LNCaP clone FGC (cell line): ENCODE measurements around the gene LGALS9.
"Not testable (repeated sequence)": the region's sequence is repeated elsewhere in the genome, so short reads cannot be mapped to it uniquely, and the experiment has no call there.

Experiments used
- DNase-seq: peaks from one replicate; pipeline ENCODE4 v3.0.0-alpha.2; 2011; ENCODE audit warnings: low read depth
- H3K4me3 ChIP-seq: 2 replicates; pipeline ENCODE4 v1.5.1; 2011; ENCODE audit warnings: mild to moderate bottlenecking, low read depth, low read length, control low read depth
- TF ChIP-seq, protein P1 (sequence below): IDR thresholded peaks from 2 replicates; pipeline ENCODE4 v1.5.1; 2012; ENCODE audit warnings: mild to moderate bottlenecking; ENCODE audit not compliant: control insufficient read depth, insufficient read depth; ENCODE audit errors: extremely low read depth

Gene LGALS9

DNA sequence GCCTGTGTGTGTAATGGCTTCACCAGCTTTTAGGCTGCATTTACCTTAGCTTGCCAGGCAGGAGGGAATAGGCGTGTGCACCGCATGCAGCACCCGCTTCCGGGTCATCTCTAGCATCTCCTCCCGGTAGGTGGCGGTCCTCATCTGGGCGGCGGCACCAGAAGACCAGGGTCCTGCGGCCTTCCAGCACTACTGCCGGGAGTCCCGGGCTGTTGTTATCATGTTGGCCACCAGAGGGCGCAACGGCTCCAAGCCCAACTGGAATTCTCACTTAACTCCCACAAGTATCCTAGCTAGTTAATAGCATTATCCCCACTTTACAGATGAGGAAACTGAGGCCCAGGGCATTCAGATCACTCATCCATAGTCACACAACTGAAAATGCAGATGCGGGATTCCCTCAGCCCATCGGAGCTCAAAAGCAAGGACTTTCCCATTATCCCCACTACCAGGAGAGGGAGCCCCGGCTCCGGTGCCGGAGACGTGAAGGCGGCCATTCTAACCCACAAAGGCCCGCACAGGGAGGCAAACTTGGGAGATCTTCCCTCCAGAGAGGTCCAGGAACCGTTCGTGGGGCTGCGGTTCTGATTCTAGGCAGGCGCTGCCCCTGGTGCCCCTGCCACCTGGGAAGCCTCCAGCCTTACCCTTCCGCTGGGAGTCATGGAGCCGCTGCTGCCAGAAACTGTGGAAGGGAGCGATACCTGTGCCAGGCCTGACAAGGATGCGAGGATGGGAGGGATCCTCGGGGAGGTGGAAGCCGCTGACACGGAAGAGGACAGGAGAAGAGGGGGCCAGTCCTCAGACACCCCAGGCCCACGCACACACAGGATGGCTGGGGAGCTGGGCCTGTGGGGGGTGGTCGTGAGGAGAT is 23.9 kb downstream of the LGALS9 start:
- TF ChIP-seq, protein P1, sequence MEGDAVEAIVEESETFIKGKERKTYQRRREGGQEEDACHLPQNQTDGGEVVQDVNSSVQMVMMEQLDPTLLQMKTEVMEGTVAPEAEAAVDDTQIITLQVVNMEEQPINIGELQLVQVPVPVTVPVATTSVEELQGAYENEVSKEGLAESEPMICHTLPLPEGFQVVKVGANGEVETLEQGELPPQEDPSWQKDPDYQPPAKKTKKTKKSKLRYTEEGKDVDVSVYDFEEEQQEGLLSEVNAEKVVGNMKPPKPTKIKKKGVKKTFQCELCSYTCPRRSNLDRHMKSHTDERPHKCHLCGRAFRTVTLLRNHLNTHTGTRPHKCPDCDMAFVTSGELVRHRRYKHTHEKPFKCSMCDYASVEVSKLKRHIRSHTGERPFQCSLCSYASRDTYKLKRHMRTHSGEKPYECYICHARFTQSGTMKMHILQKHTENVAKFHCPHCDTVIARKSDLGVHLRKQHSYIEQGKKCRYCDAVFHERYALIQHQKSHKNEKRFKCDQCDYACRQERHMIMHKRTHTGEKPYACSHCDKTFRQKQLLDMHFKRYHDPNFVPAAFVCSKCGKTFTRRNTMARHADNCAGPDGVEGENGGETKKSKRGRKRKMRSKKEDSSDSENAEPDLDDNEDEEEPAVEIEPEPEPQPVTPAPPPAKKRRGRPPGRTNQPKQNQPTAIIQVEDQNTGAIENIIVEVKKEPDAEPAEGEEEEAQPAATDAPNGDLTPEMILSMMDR: peak; percentile 74
- DNase-seq: peak; percentile 34
- no peak overlapping the region for H3K4me3 ChIP-seq

- not testable (repeated sequence) for DNase-seq, H3K4me3 ChIP-seq
Measured at GRCh38 chr17:27655525-27656111, 24.6 kb downstream of the LGALS9 start.

- not testable (repeated sequence) for DNase-seq
Measured at GRCh38 chr17:27656620-27657019, 25.6 kb downstream of the LGALS9 start.

DNA sequence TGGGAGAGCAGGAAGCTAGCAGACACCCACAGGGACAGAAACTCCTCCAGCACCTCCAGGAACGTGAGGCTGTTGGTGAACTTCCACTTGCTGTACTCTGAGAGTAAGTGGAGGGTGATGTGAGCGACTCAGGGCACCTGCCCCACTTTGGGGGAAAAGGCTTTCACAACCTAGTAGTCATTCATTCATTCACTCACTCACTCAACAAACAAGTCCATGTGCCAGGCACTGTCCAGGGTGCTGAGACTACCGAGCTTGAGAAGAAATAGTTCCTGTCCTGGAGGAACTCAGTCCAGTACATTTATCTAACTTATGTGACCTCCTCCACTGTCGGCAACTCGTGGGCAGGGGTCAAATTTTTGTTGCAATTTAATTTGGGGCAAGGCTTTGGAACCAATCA is 26.6 kb downstream of the LGALS9 start:
- H3K4me3 ChIP-seq: no peak overlapping the region
- TF ChIP-seq, protein P1: no peak
- no peak for DNase-seq

More at GRCh38 chr17:27656620-27657019, 25.6 kb downstream of the LGALS9 start:
- H3K4me3 ChIP-seq: not testable (repeated sequence)

DNA sequence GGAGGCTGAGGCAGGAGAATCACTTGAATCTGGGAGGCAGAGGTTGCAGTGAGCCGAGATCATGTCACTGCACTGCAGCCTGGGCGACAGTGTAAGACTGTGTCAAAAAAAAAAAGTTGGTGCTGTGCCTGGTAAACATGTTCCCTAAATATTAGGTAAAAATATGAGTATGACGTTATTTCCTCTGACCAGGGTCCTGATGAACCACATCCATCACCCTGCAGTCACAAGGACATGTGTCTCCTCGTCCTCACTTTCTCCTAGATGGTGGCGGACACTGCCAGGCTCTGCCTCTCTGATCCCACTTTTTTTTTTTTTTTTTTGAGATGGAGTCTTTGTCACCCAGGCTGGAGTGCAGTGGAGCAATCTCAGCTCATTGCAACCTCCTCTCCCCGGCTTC is 28.7 kb downstream of the LGALS9 start:
- TF ChIP-seq, protein P1: no peak
- no peak for DNase-seq
- no peak overlapping the region for H3K4me3 ChIP-seq

DNA sequence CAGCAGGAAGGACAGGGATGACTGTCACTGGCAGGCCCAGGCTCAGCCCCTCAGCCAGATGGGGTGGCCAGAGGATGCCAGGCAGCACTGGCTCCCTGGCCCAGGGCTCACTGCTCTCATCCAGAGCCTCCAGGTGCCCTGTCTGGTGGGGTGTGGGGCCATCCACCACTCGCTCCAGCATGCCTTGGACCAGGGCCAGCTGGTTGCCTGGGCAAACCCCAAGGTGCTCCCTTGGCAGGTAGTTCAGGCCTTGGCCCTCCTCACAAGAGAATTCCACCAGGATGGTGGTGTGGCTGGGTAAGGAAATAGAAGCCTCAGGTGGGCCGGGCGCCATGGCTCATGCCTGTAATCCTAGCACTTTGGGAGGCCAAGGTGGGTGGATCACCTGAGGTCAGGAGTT is 29.4 kb downstream of the LGALS9 start:
- TF ChIP-seq, protein P1: no peak
- H3K4me3 ChIP-seq: no peak overlapping the region
- DNase-seq: no peak

DNA sequence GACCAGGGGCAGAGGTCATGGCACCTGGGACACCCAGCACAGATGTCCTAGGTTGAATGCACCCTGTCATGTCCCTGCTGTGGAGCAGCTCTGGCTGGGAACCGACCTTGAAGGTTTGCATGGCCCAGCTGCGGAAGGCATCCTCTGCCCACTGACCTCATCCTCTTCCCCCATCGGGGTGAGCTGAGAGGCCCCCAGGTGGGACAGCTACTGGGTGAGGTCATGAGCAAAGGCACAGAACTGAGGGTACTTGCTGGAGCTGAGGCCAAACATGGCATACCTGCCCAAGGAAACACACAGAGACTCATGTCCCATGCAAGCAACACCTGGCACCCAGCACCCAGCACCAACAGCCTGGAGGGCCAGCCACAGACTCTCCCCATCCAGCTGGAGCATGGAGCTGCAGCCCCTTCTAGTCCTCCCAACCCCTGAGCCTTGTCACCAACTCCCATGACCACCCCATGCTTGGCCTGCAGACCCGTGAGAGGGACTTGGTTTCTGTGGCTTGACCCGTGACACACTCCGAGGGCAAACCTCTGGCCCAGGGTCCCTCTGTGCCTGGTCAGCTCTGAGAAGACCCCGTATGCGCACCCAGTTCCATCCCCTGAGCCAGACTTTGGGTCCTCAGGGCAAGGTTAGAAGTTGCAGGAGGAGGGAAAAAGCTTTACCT is 33.1 kb downstream of the LGALS9 start:
- TF ChIP-seq, protein P1: no peak
- no peak for DNase-seq
- H3K4me3 ChIP-seq: no peak overlapping the region
